HEK293 (cell line): Measurements from ENCODE around the gene PSD2.

ENCODE experiments used
- CTCF ChIA-PET: fragments of 350-600 bp; formaldehyde crosslinking; extraction: SDS; loops from one replicate; lab custom pipeline; 2021; ENCODE audit warnings: antibody characterized with exemption; lab: Yijun Ruan, JAX
- POLR2A ChIA-PET: fragments of 300-600 bp; formaldehyde crosslinking; extraction: SDS; loops from one replicate; lab custom pipeline; 2020; ENCODE audit warnings: antibody characterized with exemption, inconsistent platforms; lab: Yijun Ruan, JAX
- H3K27ac ChIP-seq: fragments of 200-500 bp; sonication (Bioruptor generic); 2 replicates; pipeline ENCODE4 v1.5.1; 2014; ENCODE audit warnings: low read depth, low read length, control low read depth, inconsistent platforms; ENCODE audit errors: extremely low read depth
- H3K36me3 ChIP-seq, 2 experiments: fragments of 200-500 bp in 1 of 2; sonication (Bioruptor generic) in 1 of 2; 1 replicate in 1 of 2; 2 replicates in 1 of 2; pipeline ENCODE4 v1.5.1; 2014 to 2017; ENCODE audit warnings: inconsistent platforms in 2 of 2, low read length in 2 of 2; ENCODE audit not compliant: control insufficient read depth in 2 of 2, insufficient read depth in 1 of 2
- H3K4me1 ChIP-seq: fragments of 200-500 bp; sonication (Bioruptor generic); 2 replicates; pipeline ENCODE4 v1.5.1; 2014; ENCODE audit warnings: mild to moderate bottlenecking, low read length, inconsistent platforms; ENCODE audit not compliant: control insufficient read depth, insufficient read depth
- H3K4me3 ChIP-seq: 2 replicates; pipeline ENCODE4 v1.5.1; 2011; ENCODE audit warnings: low read depth, mild to moderate bottlenecking, control low read depth, low read length, moderate library complexity
- H3K9me3 ChIP-seq: fragments of 200-500 bp; sonication (Bioruptor generic); 2 replicates; pipeline ENCODE4 v1.5.1; 2014; ENCODE audit warnings: low read depth, low read length, inconsistent platforms; ENCODE audit not compliant: control insufficient read depth, insufficient read depth
- ATF2 ChIP-seq: fragments of 450-650 bp; formaldehyde crosslinking; IDR thresholded peaks from 2 replicates; pipeline ENCODE4 v1.5.1; 2016; ENCODE audit warnings: missing biosample characterization, missing genetic modification characterization, low read depth
- MYNN ChIP-seq: fragments of 450-650 bp; formaldehyde crosslinking; IDR thresholded peaks from 2 replicates; pipeline ENCODE4 v1.5.1; 2016; ENCODE audit warnings: missing biosample characterization, missing genetic modification characterization, borderline replicate concordance
- REST ChIP-seq: fragments of 450-650 bp; formaldehyde crosslinking; IDR thresholded peaks from 2 replicates; pipeline ENCODE4 v1.5.1; 2016; ENCODE audit warnings: missing biosample characterization, missing genetic modification characterization
- ZBTB1 ChIP-seq: fragments of 450-650 bp; formaldehyde crosslinking; IDR thresholded peaks from 2 replicates; pipeline ENCODE4 v1.5.1; 2016; ENCODE audit warnings: missing biosample characterization, missing genetic modification characterization
- ZBTB26 ChIP-seq: fragments of 450-650 bp; formaldehyde crosslinking; optimal IDR thresholded peaks from 2 replicates; pipeline ENCODE3; 2016; ENCODE audit warnings: missing biosample characterization, mild to moderate bottlenecking, missing genetic modification characterization
- ZEB2 ChIP-seq: fragments of 450-650 bp; formaldehyde crosslinking; IDR thresholded peaks from 2 replicates; pipeline ENCODE4 v1.5.1; 2016; ENCODE audit warnings: missing biosample characterization, missing genetic modification characterization
- ZIC2 ChIP-seq: fragments of 450-650 bp; formaldehyde crosslinking; IDR thresholded peaks from 2 replicates; pipeline ENCODE4 v1.5.1; 2016; ENCODE audit warnings: missing biosample characterization, missing genetic modification characterization
- ZNF146 ChIP-seq: fragments of 450-650 bp; formaldehyde crosslinking; IDR thresholded peaks from 2 replicates; pipeline ENCODE4 v1.5.1; 2016; ENCODE audit warnings: missing biosample characterization, missing genetic modification characterization
- ZNF221 ChIP-seq: fragments of 450-650 bp; formaldehyde crosslinking; IDR thresholded peaks from 2 replicates; pipeline ENCODE4 v1.5.1; 2017; ENCODE audit warnings: missing biosample characterization, missing genetic modification characterization, borderline replicate concordance
- ZNF350 ChIP-seq: fragments of 450-650 bp; formaldehyde crosslinking; IDR thresholded peaks from 2 replicates; pipeline ENCODE4 v1.5.0; 2017; ENCODE audit warnings: missing biosample characterization, mild to moderate bottlenecking, missing genetic modification characterization
- ZNF394 ChIP-seq: fragments of 450-650 bp; formaldehyde crosslinking; IDR thresholded peaks from 2 replicates; pipeline ENCODE4 v1.5.1; 2016; ENCODE audit warnings: missing biosample characterization, missing genetic modification characterization, mild to moderate bottlenecking, moderate library complexity, borderline replicate concordance
- ZNF624 ChIP-seq: fragments of 450-650 bp; formaldehyde crosslinking; IDR thresholded peaks from 2 replicates; pipeline ENCODE4 v1.5.1; 2017; ENCODE audit warnings: missing biosample characterization, missing genetic modification characterization
- ZNF660 ChIP-seq: fragments of 450-650 bp; IDR thresholded peaks from 2 replicates; pipeline ENCODE4 v1.5.1; 2018; ENCODE audit warnings: missing biosample characterization, mild to moderate bottlenecking, missing genetic modification characterization
- ZSCAN5A ChIP-seq: fragments of 450-650 bp; formaldehyde crosslinking; IDR thresholded peaks from 2 replicates; pipeline ENCODE4 v1.5.1; 2016; ENCODE audit warnings: missing biosample characterization, missing genetic modification characterization

PSD2 gene

GRCh38 chr5:139807647-139808030, 12.0 kb downstream of the PSD2 start:
- H3K36me3 ChIP-seq = no peaks in the 10 kb centered on the region
- H3K27ac ChIP-seq = no peak overlapping the region
- no peaks in the 10 kb centered on the region for H3K9me3 ChIP-seq
- ChIA-PET POLR2A (no interaction called here), CTCF (interaction anchor here (0.6 to 2.9 kb wide), 3 partner anchors 25 to 161 kb away, joined by 3 to 13 read pairs (median 3); no protein-coding TSS in a partner anchor)
- no peak overlapping the region for H3K4me3 ChIP-seq
- TF ChIP-seq ZSCAN5A (tag by site-specific recombination) (no peak), ZBTB1 (tag by site-specific recombination) (no peak), ZEB2 (tag by site-specific recombination) (no peak), ZNF394 (tag by site-specific recombination) (no peak), MYNN (0 out of 2 replicates have a peak, but pooled peaks have one; percentile 41), ZNF350 (tag by site-specific recombination) (no peak)
- no peaks in the 10 kb centered on the region for H3K4me1 ChIP-seq

- no peaks in the 10 kb centered on the region for H3K4me1 ChIP-seq
- CTCF ChIA-PET = interaction anchor here (0.5 to 0.9 kb wide), 2 partner anchors 21 to 32 kb away, joined by 3 read pairs; no protein-coding TSS in a partner anchor
- no peaks in the 10 kb centered on the region for H3K9me3 ChIP-seq
- no peaks in the 10 kb centered on the region for H3K36me3 ChIP-seq
- H3K4me3 ChIP-seq = no peak overlapping the region
- POLR2A ChIA-PET = no interaction called here
- no peak for TF ChIP-seq ATF2 (tag by site-specific recombination)
- peak; percentile 12; the same call in 1 of the 2 replicates for TF ChIP-seq ZIC2
- TF ChIP-seq ZNF624 (tag by site-specific recombination) = no peak
- TF ChIP-seq REST (tag by site-specific recombination) = peak; percentile 99
- no peak for TF ChIP-seq ZNF221 (tag by site-specific recombination)
- TF ChIP-seq ZNF146 (tag by site-specific recombination) = no peak
- TF ChIP-seq ZBTB26 (tag by site-specific recombination) = no peak
- no peak for TF ChIP-seq ZNF660 (tag by site-specific recombination)
- H3K27ac ChIP-seq = no peak overlapping the region
These were observed 13.1 kb downstream of the PSD2 start for GRCh38 chr5:139808481-139809330.
